Fibroblast of lung (primary cell): ENCODE measurements around the gene CDC25C. TPM values are rescaled to one million over a fixed set of nuclear protein-coding genes. Genes with fewer than 3 reads are reported as not detected.
A peak's percentile ranks its signal among the peaks of the same experiment; 100 is the strongest.

Experiments used
- DNase-seq, 2 donors: peaks; one replicate each; pipeline versions ENCODE4 v3.0.0 to v3.0.0-alpha.2; 2010; ENCODE audit warnings: low read depth in 2 of 2
- H2AFZ ChIP-seq: 2 replicates; pipeline ENCODE4 v1.5.1; 2012; ENCODE audit warnings: low read length, control low read depth, inconsistent platforms
- H3K27ac ChIP-seq: 2 replicates; pipeline ENCODE4 v1.5.1; 2011; ENCODE audit warnings: low read length, control low read depth; ENCODE audit not compliant: insufficient read depth
- H3K27me3 ChIP-seq: 2 replicates; pipeline ENCODE4 v1.5.1; 2011; ENCODE audit warnings: mild to moderate bottlenecking, low read length; ENCODE audit not compliant: control insufficient read depth, insufficient read depth
- H3K36me3 ChIP-seq: 2 replicates; pipeline ENCODE4 v1.5.1; 2011; ENCODE audit warnings: low read length; ENCODE audit not compliant: control insufficient read depth, insufficient read depth
- H3K4me1 ChIP-seq: 2 replicates; pipeline ENCODE4 v1.5.1; 2011; ENCODE audit warnings: low read length; ENCODE audit not compliant: control insufficient read depth, insufficient read depth; ENCODE audit errors: extremely low read depth
- H3K4me2 ChIP-seq: 2 replicates; pipeline ENCODE4 v1.5.1; 2011; ENCODE audit warnings: low read length, control low read depth; ENCODE audit not compliant: insufficient read depth; ENCODE audit errors: extremely low read depth
- H3K4me3 ChIP-seq, 4 experiments: fragments of 200-600 bp in 1 of 4; sonication (generic) in 1 of 4; replicated peaks in 1 of 4; 2 replicates each; pipeline ENCODE4 v1.5.1; 2011 to 2016; ENCODE audit warnings: low read length in 4 of 4, low read depth in 3 of 4, mild to moderate bottlenecking in 3 of 4, control low read depth in 2 of 4, inconsistent platforms in 1 of 4, mixed read lengths in 1 of 4; ENCODE audit not compliant: insufficient read depth in 1 of 4; ENCODE audit errors: control extremely low read depth in 1 of 4
- H3K79me2 ChIP-seq: 2 replicates; pipeline ENCODE4 v1.5.1; 2012; ENCODE audit warnings: mild to moderate bottlenecking, low read length, inconsistent platforms; ENCODE audit not compliant: control insufficient read depth, insufficient read depth
- H3K9ac ChIP-seq: 2 replicates; pipeline ENCODE4 v1.5.1; 2011; ENCODE audit warnings: mild to moderate bottlenecking, low read length, control low read depth; ENCODE audit not compliant: insufficient read depth
- H3K9me3 ChIP-seq: 2 replicates; pipeline ENCODE4 v1.5.1; 2012; ENCODE audit warnings: low read depth, low read length; ENCODE audit not compliant: control insufficient read depth, insufficient read depth
- H4K20me1 ChIP-seq: 2 replicates; pipeline ENCODE4 v1.5.1; 2011; ENCODE audit warnings: low read length; ENCODE audit not compliant: control insufficient read depth, insufficient read depth; ENCODE audit errors: extremely low read depth
- EZH2 ChIP-seq: IDR thresholded peaks from 2 replicates; pipeline ENCODE4 v1.5.1; 2012; ENCODE audit warnings: low read length, control low read depth, mild to moderate bottlenecking; ENCODE audit errors: missing control alignments
- polyA plus RNA-seq, 2 donors: library from polyadenylated mRNA; depleted of rRNA in 1 of 2; stranded (reverse) in 1 of 2; unstranded in 1 of 2; fragments of >200 nt; gene quantifications; 2 replicates each; pipeline ENCODE4 v1.2.1, GENCODE V29; 2011 to 2012; ENCODE audit warnings: missing spikeins in 1 of 2
- total RNA-seq: library from RNA; depleted of rRNA; stranded (reverse); fragments of >200 nt; gene quantifications from 2 replicates; pipeline ENCODE4 v1.2.1, GENCODE V29; 2014
- TF ChIP-seq, protein P1 (sequence below), 2 donors: IDR thresholded peaks in 1 of 2; conservative IDR thresholded peaks in 1 of 2; 1 replicate in 1 of 2; 2 replicates in 1 of 2; pipeline ENCODE4 v1.5.1; 2011 to 2012; ENCODE audit warnings: low read length in 2 of 2, control low read depth in 1 of 2, inconsistent platforms in 1 of 2, low read depth in 1 of 2, mild to moderate bottlenecking in 1 of 2

Gene CDC25C
- total and polyA plus RNA-seq, 2 donors (not counting 1 experiment from before 2014, with no cell fraction given): 2.4 to 3.0 TPM

DNA sequence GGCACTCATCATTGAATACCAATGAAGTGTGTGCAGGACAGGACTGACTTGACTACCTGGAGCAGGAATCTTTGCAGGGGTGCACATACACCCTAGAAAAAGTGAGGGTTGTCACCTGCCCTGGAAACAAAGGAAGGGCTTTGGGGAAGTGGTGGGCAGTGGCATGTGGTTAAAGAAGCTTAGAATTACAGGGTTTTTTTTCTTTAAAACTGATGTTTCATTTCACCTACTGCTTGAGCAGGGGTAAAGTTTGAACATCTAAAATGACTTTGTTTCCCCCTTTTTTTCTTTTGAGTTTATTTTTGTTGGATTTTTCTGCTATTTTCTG is 18.9 kb upstream of the CDC25C start:
- H3K79me2 ChIP-seq: peaks cover 25% of the 10 kb centered on the region
- no peaks in the 10 kb centered on the region for H3K4me1 ChIP-seq
- no peaks in the 10 kb centered on the region for H4K20me1 ChIP-seq
- no peak overlapping the region for H3K4me3 ChIP-seq
- no peak overlapping the region for H3K27ac ChIP-seq
- H2AFZ ChIP-seq: no peak overlapping the region
- TF ChIP-seq EZH2: no peak
- TF ChIP-seq, protein P1, sequence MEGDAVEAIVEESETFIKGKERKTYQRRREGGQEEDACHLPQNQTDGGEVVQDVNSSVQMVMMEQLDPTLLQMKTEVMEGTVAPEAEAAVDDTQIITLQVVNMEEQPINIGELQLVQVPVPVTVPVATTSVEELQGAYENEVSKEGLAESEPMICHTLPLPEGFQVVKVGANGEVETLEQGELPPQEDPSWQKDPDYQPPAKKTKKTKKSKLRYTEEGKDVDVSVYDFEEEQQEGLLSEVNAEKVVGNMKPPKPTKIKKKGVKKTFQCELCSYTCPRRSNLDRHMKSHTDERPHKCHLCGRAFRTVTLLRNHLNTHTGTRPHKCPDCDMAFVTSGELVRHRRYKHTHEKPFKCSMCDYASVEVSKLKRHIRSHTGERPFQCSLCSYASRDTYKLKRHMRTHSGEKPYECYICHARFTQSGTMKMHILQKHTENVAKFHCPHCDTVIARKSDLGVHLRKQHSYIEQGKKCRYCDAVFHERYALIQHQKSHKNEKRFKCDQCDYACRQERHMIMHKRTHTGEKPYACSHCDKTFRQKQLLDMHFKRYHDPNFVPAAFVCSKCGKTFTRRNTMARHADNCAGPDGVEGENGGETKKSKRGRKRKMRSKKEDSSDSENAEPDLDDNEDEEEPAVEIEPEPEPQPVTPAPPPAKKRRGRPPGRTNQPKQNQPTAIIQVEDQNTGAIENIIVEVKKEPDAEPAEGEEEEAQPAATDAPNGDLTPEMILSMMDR (conservative IDR thresholded peaks at IDR 0.05 in 1 of 2, IDR thresholded peaks at IDR 0.05 in 1 of 2; ENCODE audit: low read depth in 1 of 2, low read length in 2 of 2): no peak
- no peak overlapping the region for H3K4me2 ChIP-seq
- peaks cover 14% of the 10 kb centered on the region for H3K36me3 ChIP-seq
- H3K27me3 ChIP-seq: no peaks in the 10 kb centered on the region
- no peak for DNase-seq
- H3K9me3 ChIP-seq: peaks cover 3% of the 10 kb centered on the region
- H3K9ac ChIP-seq: no peak overlapping the region

DNA sequence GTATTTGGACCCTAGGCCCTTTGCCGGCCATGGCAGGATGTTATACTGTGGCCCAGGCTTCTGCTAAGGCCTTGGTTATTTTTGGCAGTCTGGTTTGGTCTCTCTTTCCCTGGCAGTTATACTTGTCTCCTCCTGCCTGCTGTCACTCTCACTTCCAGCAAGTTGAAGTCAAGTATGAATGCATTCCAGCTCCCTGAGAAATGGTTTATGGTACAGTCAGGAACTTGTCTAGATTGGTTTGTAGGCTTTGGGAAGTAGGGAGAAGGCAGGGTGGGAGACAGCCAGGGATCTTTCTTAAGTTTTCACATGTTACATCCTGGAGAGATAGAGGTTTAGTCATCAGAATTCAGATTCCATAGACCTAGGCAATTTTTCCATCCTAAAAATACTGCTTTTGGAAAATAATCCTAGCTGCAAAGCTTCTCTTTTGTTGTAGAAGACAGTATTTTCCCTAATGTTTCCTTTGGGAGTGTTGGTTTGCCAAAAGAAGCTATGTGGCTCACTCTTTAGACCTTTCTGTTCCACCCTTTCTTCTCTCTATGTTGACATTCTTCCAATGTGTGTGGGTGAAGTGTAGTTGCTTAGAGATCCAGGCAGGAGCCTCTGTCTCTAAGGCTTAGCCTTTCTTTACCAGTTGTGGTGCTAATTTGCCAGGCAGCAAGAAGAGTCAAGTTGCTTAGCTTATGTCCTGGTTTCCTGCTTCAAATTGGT is 18.4 kb upstream of the CDC25C start:
- TF ChIP-seq EZH2: no peak
- TF ChIP-seq, protein P1 (conservative IDR thresholded peaks at IDR 0.05 in 1 of 2, IDR thresholded peaks at IDR 0.05 in 1 of 2; ENCODE audit: low read depth in 1 of 2, low read length in 2 of 2): no peak
- H3K4me1 ChIP-seq: no peaks in the 10 kb centered on the region
- peak in 1 of 2 donors; percentile 67 for DNase-seq
- H3K4me3 ChIP-seq: no peak overlapping the region
- H3K27me3 ChIP-seq: no peaks in the 10 kb centered on the region
- no peak overlapping the region for H2AFZ ChIP-seq
- no peaks in the 10 kb centered on the region for H4K20me1 ChIP-seq
- H3K9me3 ChIP-seq: peaks cover 3% of the 10 kb centered on the region
- H3K27ac ChIP-seq: no peak overlapping the region
- H3K9ac ChIP-seq: no peak overlapping the region
- peaks cover 19% of the 10 kb centered on the region for H3K36me3 ChIP-seq
- no peak overlapping the region for H3K4me2 ChIP-seq
- H3K79me2 ChIP-seq: peaks cover 20% of the 10 kb centered on the region

DNA sequence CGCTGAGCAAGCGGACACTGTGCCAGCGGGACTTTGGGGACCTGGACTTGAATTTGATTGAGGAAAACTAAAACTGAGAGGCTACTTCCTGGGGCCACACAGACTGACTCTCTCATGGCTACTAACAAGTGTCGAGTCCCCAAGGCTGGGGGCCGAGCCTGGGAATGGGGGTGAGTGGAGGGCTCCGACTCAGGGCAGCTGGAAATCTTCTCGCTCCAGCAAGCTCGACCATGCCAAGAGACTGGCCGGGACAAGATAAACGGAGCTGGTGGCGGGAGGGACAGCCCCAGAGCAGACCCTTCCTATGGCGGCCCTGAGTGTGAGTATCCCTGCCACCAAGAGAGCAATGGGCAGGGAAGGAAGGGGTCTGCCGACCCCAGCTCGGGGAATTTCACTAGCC is 15.3 kb upstream of the CDC25C start:
- no peak overlapping the region for H2AFZ ChIP-seq
- no peak overlapping the region for H3K4me2 ChIP-seq
- no peaks in the 10 kb centered on the region for H3K4me1 ChIP-seq
- H3K36me3 ChIP-seq: peaks cover 25% of the 10 kb centered on the region
- H3K79me2 ChIP-seq: peaks cover 5% of the 10 kb centered on the region
- no peaks in the 10 kb centered on the region for H3K27me3 ChIP-seq
- H4K20me1 ChIP-seq: no peaks in the 10 kb centered on the region
- no peak for DNase-seq
- no peaks in the 10 kb centered on the region for H3K9me3 ChIP-seq
- no peak overlapping the region for H3K27ac ChIP-seq
- no peak overlapping the region for H3K9ac ChIP-seq
- no peak for TF ChIP-seq EZH2
- TF ChIP-seq, protein P1 (conservative IDR thresholded peaks at IDR 0.05 in 1 of 2, IDR thresholded peaks at IDR 0.05 in 1 of 2; ENCODE audit: low read depth in 1 of 2, low read length in 2 of 2): no peak
- no peak overlapping the region for H3K4me3 ChIP-seq
